Type B pancreatic cell (in vitro differentiated cells): Measurements from ENCODE around the gene NCR3LG1. TPM values are rescaled to one million over a fixed set of nuclear protein-coding genes. Genes with fewer than 3 reads are reported as not detected.

Experiments used
- DNase-seq: peaks from one replicate; pipeline ENCODE4 v3.0.0; 2021; ENCODE audit warnings: mixed read lengths; ENCODE audit not compliant: unreplicated experiment; ENCODE audit errors: extremely low spot score
- H3K27ac Mint-ChIP-seq: 2 replicates; pipeline ENCODE4 v1.8.0; 2021; ENCODE audit warnings: mild to moderate bottlenecking, mixed read lengths
- H3K27me3 Mint-ChIP-seq: 2 replicates; pipeline ENCODE4 v1.8.0; 2021; ENCODE audit warnings: mixed read lengths
- H3K36me3 Mint-ChIP-seq: 2 replicates; pipeline ENCODE4 v1.8.0; 2021; ENCODE audit warnings: mixed read lengths
- H3K4me1 Mint-ChIP-seq: one replicate; pipeline ENCODE4 v1.8.0; 2021; ENCODE audit warnings: mixed read lengths; ENCODE audit not compliant: unreplicated experiment
- H3K4me3 Mint-ChIP-seq: 2 replicates; pipeline ENCODE4 v1.8.0; 2021; ENCODE audit warnings: mild to moderate bottlenecking, mixed read lengths
- H3K9me3 Mint-ChIP-seq: 2 replicates; pipeline ENCODE4 v1.8.0; 2021; ENCODE audit warnings: mixed read lengths
- CTCF ChIP-seq: fragments of 200-600 bp; sonication (generic); conservative IDR thresholded peaks from 2 replicates; pipeline ENCODE4 v1.5.0; 2021; ENCODE audit warnings: antibody characterized with exemption, mild to moderate bottlenecking
- total RNA-seq: library from RNA; stranded (reverse); gene quantifications from 2 replicates; pipeline ENCODE4 v1.2.1, GENCODE V29; 2021; ENCODE audit warnings: low replicate concordance

Gene NCR3LG1
- total RNA-seq, 1 donor from 2014 or later = 6.0 TPM

- peaks cover 12% of the 10 kb centered on the region for H3K27me3 Mint-ChIP-seq
These were observed 38.5 kb downstream of the NCR3LG1 start for GRCh38 chr11:17389957-17390649.

GRCh38 chr11:17391493-17392355 is 40.1 kb downstream of the NCR3LG1 start:
- H3K4me3 Mint-ChIP-seq = peak overlapping the region; percentile 51
- H3K4me1 Mint-ChIP-seq = no peaks in the 10 kb centered on the region
- no peaks in the 10 kb centered on the region for H3K9me3 Mint-ChIP-seq
- no peak for TF ChIP-seq CTCF
- H3K27me3 Mint-ChIP-seq = peaks cover 12% of the 10 kb centered on the region
- no peak for DNase-seq
- H3K36me3 Mint-ChIP-seq = no peaks in the 10 kb centered on the region
- no peak overlapping the region for H3K27ac Mint-ChIP-seq

More at GRCh38 chr11:17389957-17390649, 38.5 kb downstream of the NCR3LG1 start:
- Mint-ChIP-seq H3K4me1 (no peaks in the 10 kb centered on the region), H3K36me3 (no peaks in the 10 kb centered on the region), H3K4me3 (peak overlapping the region; percentile 71), H3K27ac (peak overlapping the region; percentile 50), H3K9me3 (no peaks in the 10 kb centered on the region)
- DNase-seq = no peak
- no peak for TF ChIP-seq CTCF

- DNase-seq = no peak
- no peak for TF ChIP-seq CTCF
- H3K27me3 Mint-ChIP-seq = peaks cover 12% of the 10 kb centered on the region
- H3K36me3 Mint-ChIP-seq = no peaks in the 10 kb centered on the region
- H3K4me1 Mint-ChIP-seq = no peaks in the 10 kb centered on the region
- H3K9me3 Mint-ChIP-seq = no peaks in the 10 kb centered on the region
- no peak overlapping the region for H3K27ac Mint-ChIP-seq
- no peak overlapping the region for H3K4me3 Mint-ChIP-seq
These were observed 41.3 kb downstream of the NCR3LG1 start for GRCh38 chr11:17392872-17393271.

- Mint-ChIP-seq H3K4me1 (no peaks in the 10 kb centered on the region), H3K27ac (no peak overlapping the region), H3K9me3 (no peaks in the 10 kb centered on the region), H3K36me3 (no peaks in the 10 kb centered on the region), H3K27me3 (peaks cover 12% of the 10 kb centered on the region), H3K4me3 (no peak overlapping the region)
- DNase-seq = no peak
- no peak for TF ChIP-seq CTCF
These were observed 41.9 kb downstream of the NCR3LG1 start for GRCh38 chr11:17393472-17393871.

GRCh38 chr11:17394743-17395390 is 43.3 kb downstream of the NCR3LG1 start:
- TF ChIP-seq CTCF = no peak
- no peak overlapping the region for H3K27ac Mint-ChIP-seq
- no peak overlapping the region for H3K4me3 Mint-ChIP-seq
- peaks cover 13% of the 10 kb centered on the region for H3K27me3 Mint-ChIP-seq
- H3K4me1 Mint-ChIP-seq = no peaks in the 10 kb centered on the region
- no peaks in the 10 kb centered on the region for H3K9me3 Mint-ChIP-seq
- H3K36me3 Mint-ChIP-seq = no peaks in the 10 kb centered on the region
- no peak for DNase-seq
